WTC11 (cell line): ENCODE results near the gene PDIA3.

Experiments
- CTCF ChIP-seq: fragments of 200-600 bp; IDR thresholded peaks from 2 replicates; pipeline ENCODE4 v1.8.0; 2022; ENCODE audit warnings: antibody characterized with exemption
- KAT7 ChIP-seq: sonication (generic); formaldehyde crosslinking; IDR thresholded peaks from 2 replicates; pipeline ENCODE4 v1.8.1; 2023; ENCODE audit warnings: missing genetic modification reagents, mild to moderate bottlenecking, borderline replicate concordance
- SMAD3 ChIP-seq: sonication (generic); formaldehyde crosslinking; IDR thresholded peaks from 2 replicates; pipeline ENCODE4 v1.8.0; 2022; ENCODE audit warnings: missing genetic modification reagents, mild to moderate bottlenecking, borderline replicate concordance
- SP1 ChIP-seq: sonication (generic); formaldehyde crosslinking; conservative IDR thresholded peaks from 2 replicates; pipeline ENCODE4 v1.8.1; 2022; ENCODE audit warnings: missing genetic modification reagents
- ZBTB21 ChIP-seq: sonication (generic); formaldehyde crosslinking; IDR thresholded peaks from 2 replicates; pipeline ENCODE4 v1.8.1; 2023; ENCODE audit warnings: mild to moderate bottlenecking, missing genetic modification reagents, borderline replicate concordance
- TF ChIP-seq, protein P1 (sequence below): sonication (generic); formaldehyde crosslinking; conservative IDR thresholded peaks from 2 replicates; pipeline ENCODE4 v1.8.1; 2023; ENCODE audit warnings: mild to moderate bottlenecking, low read depth, missing genetic modification reagents, moderate library complexity
- TF ChIP-seq, protein P2 (sequence below): sonication (generic); formaldehyde crosslinking; IDR thresholded peaks from 2 replicates; pipeline ENCODE4 v1.8.1; 2022; ENCODE audit warnings: low read depth, mild to moderate bottlenecking, moderate library complexity, missing genetic modification reagents, borderline replicate concordance

DNA sequence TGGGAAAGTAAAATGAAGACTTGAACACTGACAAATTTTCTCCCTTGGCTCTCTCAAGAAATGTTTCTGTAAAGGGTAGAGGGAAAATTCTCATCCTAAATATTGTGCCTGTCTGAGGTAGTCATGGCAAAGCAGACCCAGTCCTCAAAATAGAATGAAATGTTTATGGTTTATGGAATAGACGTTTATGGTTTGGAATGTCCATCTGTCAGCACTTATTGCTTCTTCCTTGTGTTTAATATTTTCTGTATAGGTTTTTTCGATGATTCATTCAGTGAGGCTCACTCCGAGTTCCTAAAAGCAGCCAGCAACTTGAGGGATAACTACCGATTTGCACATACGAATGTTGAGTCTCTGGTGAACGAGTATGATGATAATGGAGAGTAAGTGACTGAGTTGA is 16.6 kb downstream of the PDIA3 start:
- TF ChIP-seq SP1 (CRISPR knock-in tag) = no peak
- TF ChIP-seq CTCF = no peak
- TF ChIP-seq, protein P1, sequence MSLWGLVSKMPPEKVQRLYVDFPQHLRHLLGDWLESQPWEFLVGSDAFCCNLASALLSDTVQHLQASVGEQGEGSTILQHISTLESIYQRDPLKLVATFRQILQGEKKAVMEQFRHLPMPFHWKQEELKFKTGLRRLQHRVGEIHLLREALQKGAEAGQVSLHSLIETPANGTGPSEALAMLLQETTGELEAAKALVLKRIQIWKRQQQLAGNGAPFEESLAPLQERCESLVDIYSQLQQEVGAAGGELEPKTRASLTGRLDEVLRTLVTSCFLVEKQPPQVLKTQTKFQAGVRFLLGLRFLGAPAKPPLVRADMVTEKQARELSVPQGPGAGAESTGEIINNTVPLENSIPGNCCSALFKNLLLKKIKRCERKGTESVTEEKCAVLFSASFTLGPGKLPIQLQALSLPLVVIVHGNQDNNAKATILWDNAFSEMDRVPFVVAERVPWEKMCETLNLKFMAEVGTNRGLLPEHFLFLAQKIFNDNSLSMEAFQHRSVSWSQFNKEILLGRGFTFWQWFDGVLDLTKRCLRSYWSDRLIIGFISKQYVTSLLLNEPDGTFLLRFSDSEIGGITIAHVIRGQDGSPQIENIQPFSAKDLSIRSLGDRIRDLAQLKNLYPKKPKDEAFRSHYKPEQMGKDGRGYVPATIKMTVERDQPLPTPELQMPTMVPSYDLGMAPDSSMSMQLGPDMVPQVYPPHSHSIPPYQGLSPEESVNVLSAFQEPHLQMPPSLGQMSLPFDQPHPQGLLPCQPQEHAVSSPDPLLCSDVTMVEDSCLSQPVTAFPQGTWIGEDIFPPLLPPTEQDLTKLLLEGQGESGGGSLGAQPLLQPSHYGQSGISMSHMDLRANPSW (CRISPR knock-in tag) = no peak
- TF ChIP-seq ZBTB21 = no peak
- no peak for TF ChIP-seq SMAD3
- TF ChIP-seq, protein P2, sequence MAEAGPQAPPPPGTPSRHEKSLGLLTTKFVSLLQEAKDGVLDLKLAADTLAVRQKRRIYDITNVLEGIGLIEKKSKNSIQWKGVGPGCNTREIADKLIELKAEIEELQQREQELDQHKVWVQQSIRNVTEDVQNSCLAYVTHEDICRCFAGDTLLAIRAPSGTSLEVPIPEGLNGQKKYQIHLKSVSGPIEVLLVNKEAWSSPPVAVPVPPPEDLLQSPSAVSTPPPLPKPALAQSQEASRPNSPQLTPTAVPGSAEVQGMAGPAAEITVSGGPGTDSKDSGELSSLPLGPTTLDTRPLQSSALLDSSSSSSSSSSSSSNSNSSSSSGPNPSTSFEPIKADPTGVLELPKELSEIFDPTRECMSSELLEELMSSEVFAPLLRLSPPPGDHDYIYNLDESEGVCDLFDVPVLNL = no peak
- no peak for TF ChIP-seq KAT7 (CRISPR knock-in tag)
